Spleen (tissue), 11 donors: ENCODE measurements around the gene SESN3. TPM values are rescaled to one million over a fixed set of nuclear protein-coding genes. Genes with fewer than 3 reads are reported as not detected.

Source experiments
- DNase-seq: peaks from one replicate; pipeline ENCODE4 v3.0.0-alpha.2; 2020
- H3K27ac ChIP-seq, 8 donors: fragments of 200-600 bp; sonication (generic) in 7 of 8; 1 replicate in 4 of 8; 2 replicates in 4 of 8; pipeline versions ENCODE4 v1.5.0 to v1.8.0; 2016 to 2021; ENCODE audit warnings: inconsistent platforms in 4 of 8, mild to moderate bottlenecking in 4 of 8, moderate library complexity in 1 of 8
- H3K27me3 ChIP-seq, 7 donors: fragments of 200-600 bp; sonication (generic) in 6 of 7; replicated peaks in 1 of 7; 1 replicate in 4 of 7; 2 replicates in 3 of 7; pipeline versions ENCODE4 v1.5.0 to v1.8.0; 2016 to 2021; ENCODE audit warnings: inconsistent platforms in 3 of 7, mild to moderate bottlenecking in 1 of 7
- H3K36me3 ChIP-seq, 6 donors: fragments of 200-600 bp; sonication (generic) in 5 of 6; 1 replicate in 4 of 6; 2 replicates in 2 of 6; pipeline versions ENCODE4 v1.5.0 to v1.8.0; 2016 to 2021; ENCODE audit warnings: inconsistent platforms in 2 of 6
- H3K4me1 ChIP-seq, 6 donors: fragments of 200-600 bp; sonication (generic) in 5 of 6; 1 replicate in 3 of 6; 2 replicates in 3 of 6; pipeline versions ENCODE4 v1.5.0 to v1.8.0; 2016 to 2021; ENCODE audit warnings: inconsistent platforms in 3 of 6
- H3K4me3 ChIP-seq, 8 donors: fragments of 200-600 bp; sonication (generic) in 7 of 8; 1 replicate in 4 of 8; 2 replicates in 4 of 8; pipeline versions ENCODE4 v1.5.0 to v1.8.0; 2016 to 2021; ENCODE audit warnings: inconsistent platforms in 4 of 8, mild to moderate bottlenecking in 4 of 8, moderate library complexity in 2 of 8
- H3K9me3 ChIP-seq, 8 donors: fragments of 200-600 bp; sonication (generic) in 7 of 8; 1 replicate in 4 of 8; 2 replicates in 4 of 8; pipeline versions ENCODE4 v1.5.0 to v1.8.0; 2016 to 2021; ENCODE audit warnings: inconsistent platforms in 4 of 8
- POLR2A ChIP-seq, 3 donors: fragments of 450-650 bp; IDR thresholded peaks; one replicate each; pipeline ENCODE4 v1.5.1; 2017; ENCODE audit warnings: antibody characterized with exemption in 3 of 3, mild to moderate bottlenecking in 1 of 3
- POLR2AphosphoS5 ChIP-seq, 3 donors: sonication (generic); formaldehyde crosslinking; IDR thresholded peaks; one replicate each; pipeline ENCODE4 v1.5.1; 2017; ENCODE audit warnings: antibody characterized with exemption in 3 of 3
- WGBS, 5 donors: extraction: QIAGEN DNeasy Blood & Tissue Kit in 3 of 5; methylation state at CpG; one replicate each; pipeline versions ENCODE4 v1.1.5 to v1.1.7; 2013 to 2018; 5-methylcytosine and 5-hydroxymethylcytosine counted together
- intact Hi-C: fragments of 100-400 bp; cut with DNase I; formaldehyde crosslinking; loops from one replicate; pipeline ENCODE4 v1.15.0; 2023; ENCODE audit warnings: low total_unique reads
- polyA plus RNA-seq, 3 donors: library from polyadenylated mRNA; stranded (reverse); fragments of 200-250 nt; gene quantifications; one replicate each; pipeline ENCODE4 v1.2.1, GENCODE V29; 2013
- total RNA-seq, 7 donors: library from RNA; depleted of rRNA in 3 of 7; stranded (reverse); fragments of >200 nt in 3 of 7; fragmentation: NEBNext Ultra II Directional in 4 of 7; extraction: Animal tissue kit (Norgen Biotek cat#: 25700) in 4 of 7; gene quantifications; one replicate each; pipeline versions ENCODE4 v1.1.0 to v1.2.1, GENCODE V29; 2016 to 2021
- TF ChIP-seq, protein P1 (sequence below), 11 experiments: fragments of 200-600 bp in 7 of 11; fragments of 450-650 bp in 4 of 11; sonication (generic) in 4 of 11; IDR thresholded peaks in 8 of 11; conservative IDR thresholded peaks in 3 of 11; 1 replicate in 7 of 11; 2 replicates in 4 of 11; pipeline versions ENCODE4 v1.4.0 to v1.8.0; 2016 to 2021; ENCODE audit warnings: antibody characterized with exemption in 11 of 11, inconsistent platforms in 4 of 11, mild to moderate bottlenecking in 1 of 11
- donor health status: healthy with polysubstance abuse.
- donor health status: DM: no; HTN: no; CAD: no; lungs with moderate emphysema.
- donor health status: DM: no; HTN: no; CAD: no.
- donor health status: Bipolar disorder and iron deficiency.
- donor health status: healthy.
- donor health status: DM: no; HTN: no; CAD: no.
- donor health status: DM: yes; HTN: yes; CAD: no.

Gene SESN3
- total and polyA plus RNA-seq, 10 donors: 10.9 to 79.9 (median 56.5) TPM

GRCh38 chr11:95231881-95232605 is 1.0 kb upstream of the SESN3 start:
- TF ChIP-seq POLR2AphosphoS5 (IDR thresholded peaks at IDR 0.05) (peak; percentile 85 to 90 (median 87)), POLR2A (IDR thresholded peaks at IDR 0.05) (peak in 1 of 3 donors; percentile 43)
- TF ChIP-seq, protein P1, sequence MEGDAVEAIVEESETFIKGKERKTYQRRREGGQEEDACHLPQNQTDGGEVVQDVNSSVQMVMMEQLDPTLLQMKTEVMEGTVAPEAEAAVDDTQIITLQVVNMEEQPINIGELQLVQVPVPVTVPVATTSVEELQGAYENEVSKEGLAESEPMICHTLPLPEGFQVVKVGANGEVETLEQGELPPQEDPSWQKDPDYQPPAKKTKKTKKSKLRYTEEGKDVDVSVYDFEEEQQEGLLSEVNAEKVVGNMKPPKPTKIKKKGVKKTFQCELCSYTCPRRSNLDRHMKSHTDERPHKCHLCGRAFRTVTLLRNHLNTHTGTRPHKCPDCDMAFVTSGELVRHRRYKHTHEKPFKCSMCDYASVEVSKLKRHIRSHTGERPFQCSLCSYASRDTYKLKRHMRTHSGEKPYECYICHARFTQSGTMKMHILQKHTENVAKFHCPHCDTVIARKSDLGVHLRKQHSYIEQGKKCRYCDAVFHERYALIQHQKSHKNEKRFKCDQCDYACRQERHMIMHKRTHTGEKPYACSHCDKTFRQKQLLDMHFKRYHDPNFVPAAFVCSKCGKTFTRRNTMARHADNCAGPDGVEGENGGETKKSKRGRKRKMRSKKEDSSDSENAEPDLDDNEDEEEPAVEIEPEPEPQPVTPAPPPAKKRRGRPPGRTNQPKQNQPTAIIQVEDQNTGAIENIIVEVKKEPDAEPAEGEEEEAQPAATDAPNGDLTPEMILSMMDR (IDR thresholded peaks at IDR 0.05 in 8 of 11, conservative IDR thresholded peaks at IDR 0.05 in 3 of 11): peak in 2 of 11 experiments; percentile 8 to 16
- intact Hi-C loops: loop anchor here (10.0 kb wide), 1 partner anchor 473 kb away; no protein-coding TSS in a partner anchor

GRCh38 chr11:95230810-95231126 is 234 bp downstream of the SESN3 start:
- peaks cover 8 to 72% (median 43%) of the 10 kb centered on the region in 6 donors for H3K4me1 ChIP-seq
- H3K9me3 ChIP-seq: no peaks in the 10 kb centered on the region
- H3K27me3 ChIP-seq: no peaks in the 10 kb centered on the region
- intact Hi-C loops: loop anchor here (10.0 kb wide), 1 partner anchor 474 kb away; no protein-coding TSS in a partner anchor
- DNase-seq: no peak
- TF ChIP-seq POLR2AphosphoS5 (IDR thresholded peaks at IDR 0.05) (no peak), POLR2A (IDR thresholded peaks at IDR 0.05) (no peak)
- TF ChIP-seq, protein P1 (IDR thresholded peaks at IDR 0.05 in 8 of 11, conservative IDR thresholded peaks at IDR 0.05 in 3 of 11): no peak
- peak overlapping the region; percentile 73 to 96 (median 93) for H3K27ac ChIP-seq
- H3K36me3 ChIP-seq: no peaks in the 10 kb centered on the region
- peak overlapping the region; percentile 67 to 91 (median 84) for H3K4me3 ChIP-seq
- WGBS, 5 donors: 0 to 2% (median 1%) methylated on average over 12 to 40 of the region's 40 CpGs

More at GRCh38 chr11:95231881-95232605, 1.0 kb upstream of the SESN3 start:
- Histone ChIP-seq H3K36me3 (no peaks in the 10 kb centered on the region), H3K4me3 (peak overlapping the region; percentile 33 to 91 (median 66)), H3K4me1 (peaks cover 8 to 59% (median 38%) of the 10 kb centered on the region in 6 donors), H3K27ac (peak overlapping the region; percentile 86 to 96 (median 93)), H3K9me3 (no peaks in the 10 kb centered on the region), H3K27me3 (no peaks in the 10 kb centered on the region)
- DNase-seq: peak; percentile 95
- WGBS, 5 donors: 1 to 5% (median 2%) methylated on average over 33 to 35 of the region's 35 CpGs

GRCh38 chr11:95229993-95230809 is 801 bp downstream of the SESN3 start:
- Histone ChIP-seq H3K9me3 (peaks cover 0 to 1% (median 0%) of the 10 kb centered on the region in 8 donors), H3K36me3 (no peaks in the 10 kb centered on the region), H3K27me3 (no peaks in the 10 kb centered on the region), H3K4me1 (peaks cover 8 to 77% (median 43%) of the 10 kb centered on the region in 6 donors), H3K27ac (peak overlapping the region; percentile 73 to 96 (median 93)), H3K4me3 (peak overlapping the region; percentile 67 to 91 (median 84))
- peak; percentile 68 for DNase-seq
- WGBS, 5 donors: 0 to 1% (median 0%) methylated on average over 34 to 42 of the region's 42 CpGs
- no peak for TF ChIP-seq POLR2A (IDR thresholded peaks at IDR 0.05)
- TF ChIP-seq POLR2AphosphoS5 (IDR thresholded peaks at IDR 0.05): no peak
- TF ChIP-seq, protein P1 (IDR thresholded peaks at IDR 0.05 in 8 of 11, conservative IDR thresholded peaks at IDR 0.05 in 3 of 11): peak in 1 of 11 experiments; percentile 12
- intact Hi-C loops: loop anchor here (10.0 kb wide), 3 partner anchors 65 to 475 kb away; no protein-coding TSS in a partner anchor
